Natural killer cell (primary cell): ENCODE measurements around the gene RAD51B. TPM values are rescaled to one million over a fixed set of nuclear protein-coding genes. Genes with fewer than 3 reads are reported as not detected.
A peak's percentile ranks its signal among the peaks of the same experiment; 100 is the strongest.

Experiments
- ATAC-seq, 3 donors: fragments of 150-1000 bp in 2 of 3; fragments of 200-7000 bp in 1 of 3; cut with Tn5 transposase; 1 replicate in 1 of 3; 2 replicates in 2 of 3; pipeline ENCODE4 v1.10.0; 2021; ENCODE audit warnings: mild to moderate bottlenecking in 2 of 3, moderate library complexity in 2 of 3
- DNase-seq, 2 donors: peaks; one replicate each; pipeline versions ENCODE4 v3.0.0 to v3.0.0-alpha.2; 2013 to 2021; ENCODE audit warnings: mixed read lengths in 1 of 2
- H3K27ac ChIP-seq: one replicate; pipeline ENCODE4 v1.5.1; 2013; ENCODE audit warnings: mild to moderate bottlenecking, low read length
- H3K27me3 ChIP-seq: one replicate; pipeline ENCODE4 v1.6.1; 2013; ENCODE audit warnings: low read length; ENCODE audit not compliant: control insufficient read depth, insufficient read depth
- H3K36me3 ChIP-seq: one replicate; pipeline ENCODE4 v1.6.1; 2013; ENCODE audit warnings: low read length; ENCODE audit not compliant: control insufficient read depth, insufficient read depth
- H3K4me1 ChIP-seq: one replicate; pipeline ENCODE4 v1.6.1; 2013; ENCODE audit warnings: low read length; ENCODE audit not compliant: control insufficient read depth, insufficient read depth
- H3K4me3 ChIP-seq: one replicate; pipeline ENCODE4 v1.5.1; 2013; ENCODE audit warnings: low read length
- H3K9me3 ChIP-seq: one replicate; pipeline ENCODE4 v1.6.1; 2013; ENCODE audit warnings: low read length; ENCODE audit not compliant: control insufficient read depth, insufficient read depth
- H3K27ac Mint-ChIP-seq, 2 donors: one replicate each; pipeline ENCODE4 v1.8.0; 2022; ENCODE audit warnings: mild to moderate bottlenecking in 2 of 2, mixed read lengths in 2 of 2, moderate library complexity in 1 of 2
- H3K27me3 Mint-ChIP-seq, 2 donors: one replicate each; pipeline ENCODE4 v1.8.0; 2022; ENCODE audit warnings: low read depth in 2 of 2, mixed read lengths in 2 of 2
- H3K36me3 Mint-ChIP-seq: one replicate; pipeline ENCODE4 v1.8.0; 2022; ENCODE audit warnings: mixed read lengths
- H3K4me1 Mint-ChIP-seq, 2 donors: one replicate each; pipeline ENCODE4 v1.8.0; 2022; ENCODE audit warnings: mixed read lengths in 2 of 2
- H3K4me3 Mint-ChIP-seq: one replicate; pipeline ENCODE4 v1.8.0; 2022; ENCODE audit warnings: mild to moderate bottlenecking, moderate library complexity, mixed read lengths
- H3K9me3 Mint-ChIP-seq, 2 donors: one replicate each; pipeline ENCODE4 v1.8.0; 2022; ENCODE audit warnings: mixed read lengths in 2 of 2
- CTCF ChIP-seq: fragments of 200-600 bp; IDR thresholded peaks from one replicate; pipeline ENCODE4 v1.8.0; 2022; ENCODE audit warnings: antibody characterized with exemption
- WGBS: methylation state at CpG from one replicate; pipeline ENCODE4 v1.1.7; 2013; ENCODE audit warnings: missing lambda C conversion rate; ENCODE audit not compliant: insufficient coverage; 5-methylcytosine and 5-hydroxymethylcytosine counted together
- intact Hi-C: fragments of 100-400 bp; cut with micrococcal nuclease; formaldehyde crosslinking; loops from one replicate; pipeline ENCODE4 v1.14.2; 2022
- total RNA-seq, 4 donors: library from RNA; stranded (reverse); fragments of 120-200 nt in 1 of 4; gene quantifications; one replicate each; pipeline versions ENCODE4 v1.2.3 to v1.2.4, GENCODE V29; 2013 to 2022

The RAD51B gene
- total RNA-seq, 3 donors from 2014 or later (not counting 1 experiment from before 2014, with no cell fraction given) = 28.1 to 37.6 (median 28.6) TPM

DNA sequence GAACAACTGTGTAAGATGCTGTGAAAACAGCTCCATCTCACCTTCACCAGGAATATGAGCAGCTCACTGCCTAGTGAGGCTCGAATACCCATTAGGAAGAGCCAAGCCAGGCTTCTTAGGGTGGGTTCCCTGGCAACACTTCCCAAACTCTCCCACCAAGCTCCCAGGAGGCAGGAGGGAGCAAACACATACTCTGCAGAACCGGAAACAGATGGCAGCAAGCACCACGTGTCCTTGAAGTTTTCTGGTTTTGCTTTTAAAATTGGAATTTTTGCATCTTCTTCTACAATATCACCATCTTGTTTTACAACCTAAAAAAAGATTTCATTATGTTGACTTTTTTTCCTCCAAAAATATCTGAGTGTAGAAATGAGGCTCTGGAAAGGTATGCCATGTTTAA, 786.6 kb downstream of the RAD51B start:
- no peak overlapping the region for H3K27ac Mint-ChIP-seq
- ATAC-seq (no peak), DNase-seq (no peak)
- Histone ChIP-seq H3K27me3 (no peaks in the 10 kb centered on the region), H3K4me1 (peaks cover 28% of the 10 kb centered on the region), H3K36me3 (no peaks in the 10 kb centered on the region), H3K27ac (no peak overlapping the region), H3K9me3 (peaks cover 10% of the 10 kb centered on the region), H3K4me3 (no peak overlapping the region)
- TF ChIP-seq CTCF = no peak
- no peaks in the 10 kb centered on the region for H3K36me3 Mint-ChIP-seq
- intact Hi-C loops = no loop called here
- no peaks in the 10 kb centered on the region for H3K9me3 Mint-ChIP-seq
- no peaks in the 10 kb centered on the region for H3K27me3 Mint-ChIP-seq
- 76% methylated on average over 3 of the region's 3 CpGs for WGBS
- no peak overlapping the region for H3K4me3 Mint-ChIP-seq
- H3K4me1 Mint-ChIP-seq = peaks cover 16 to 25% of the 10 kb centered on the region in 2 donors

- ATAC-seq (no peak), DNase-seq (no peak)
- Mint-ChIP-seq H3K4me1 (peaks cover 16 to 23% of the 10 kb centered on the region in 2 donors), H3K27me3 (no peaks in the 10 kb centered on the region), H3K36me3 (no peaks in the 10 kb centered on the region), H3K9me3 (no peaks in the 10 kb centered on the region), H3K27ac (peak overlapping the region in 1 of 2 donors; percentile 81), H3K4me3 (no peak overlapping the region)
- Histone ChIP-seq H3K4me3 (no peak overlapping the region), H3K27me3 (no peaks in the 10 kb centered on the region), H3K27ac (no peak overlapping the region), H3K4me1 (peaks cover 28% of the 10 kb centered on the region), H3K9me3 (peaks cover 10% of the 10 kb centered on the region), H3K36me3 (no peaks in the 10 kb centered on the region)
- intact Hi-C loops = loop anchor here (1.0 kb wide), 1 partner anchor 22 kb away; no protein-coding TSS in a partner anchor
- 96% methylated on average over 4 of the region's 4 CpGs for WGBS
- TF ChIP-seq CTCF = no peak
Measured at GRCh38 chr14:68606644-68607043, 787.1 kb downstream of the RAD51B start.

DNA sequence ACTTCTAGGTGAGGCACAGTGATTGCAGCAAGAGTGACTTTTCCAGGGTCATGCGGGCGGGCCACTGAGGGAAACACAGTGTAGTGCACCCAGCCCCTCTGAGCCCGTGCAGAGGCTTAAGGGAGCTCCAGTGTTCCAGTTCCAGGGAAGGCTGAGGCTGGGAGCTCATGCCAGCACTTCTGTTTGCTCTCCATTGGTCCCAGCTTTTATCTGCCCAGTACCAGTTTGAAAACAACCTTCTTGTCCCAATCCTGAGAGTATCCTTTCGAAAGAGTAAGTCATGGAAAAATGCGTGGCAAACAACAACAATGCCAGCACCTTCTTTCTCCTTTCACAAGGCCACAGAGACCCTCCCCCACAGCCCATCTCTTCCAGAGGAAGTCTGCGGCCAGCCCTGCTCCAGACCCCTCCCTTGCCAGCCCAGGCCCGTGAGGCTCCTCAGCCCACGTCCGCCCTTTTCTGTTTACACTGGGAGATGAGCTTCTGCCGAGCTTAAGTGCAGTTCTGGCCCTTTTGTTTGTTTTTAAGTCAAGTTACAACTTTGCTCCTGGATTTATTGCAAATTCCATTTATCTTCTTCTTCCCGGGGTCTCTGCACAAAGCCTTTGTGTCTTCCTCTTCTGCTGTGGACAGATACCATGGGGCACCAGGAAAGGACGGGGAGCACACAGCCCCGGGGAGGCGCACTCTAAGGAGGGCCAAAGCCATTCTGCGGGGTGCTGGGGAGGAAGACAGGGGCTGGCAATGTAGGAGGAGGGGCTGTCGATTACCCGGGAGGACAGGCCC, 787.7 kb downstream of the RAD51B start:
- Mint-ChIP-seq H3K9me3 (no peaks in the 10 kb centered on the region), H3K36me3 (no peaks in the 10 kb centered on the region), H3K27ac (peak overlapping the region; percentile 81), H3K4me1 (peaks cover 16 to 18% of the 10 kb centered on the region in 2 donors), H3K4me3 (peak overlapping the region; percentile 75), H3K27me3 (no peaks in the 10 kb centered on the region)
- intact Hi-C loops = loop anchor here (1.0 kb wide), 1 partner anchor 21 kb away; no protein-coding TSS in a partner anchor
- ATAC-seq = peak in 2 of 3 donors; percentile 24 to 59
- Histone ChIP-seq H3K9me3 (peaks cover 10% of the 10 kb centered on the region), H3K27me3 (no peaks in the 10 kb centered on the region), H3K27ac (peak overlapping the region; percentile 46), H3K36me3 (no peaks in the 10 kb centered on the region), H3K4me1 (peaks cover 28% of the 10 kb centered on the region), H3K4me3 (no peak overlapping the region)
- TF ChIP-seq CTCF = no peak
- 56% methylated on average over 17 of the region's 17 CpGs for WGBS
- no peak for DNase-seq
